Epithelial cell of proximal tubule (primary cell): Measurements from ENCODE around the gene ADAM12. TPM values are rescaled to one million over a fixed set of nuclear protein-coding genes. Genes with fewer than 3 reads are reported as not detected.

Source experiments
- DNase-seq: peaks from one replicate; pipeline ENCODE4 v3.0.0-alpha.2; 2011; ENCODE audit warnings: low read depth
- H3K4me3 ChIP-seq: 2 replicates; pipeline ENCODE4 v1.5.1; 2011; ENCODE audit warnings: low read depth, mild to moderate bottlenecking, low read length
- CTCF ChIP-seq: conservative IDR thresholded peaks from 2 replicates; pipeline ENCODE4 v1.5.1; 2012; ENCODE audit warnings: low read depth, mild to moderate bottlenecking, low read length
- total RNA-seq: library from RNA; depleted of rRNA; stranded (reverse); fragments of >200 nt; gene quantifications from 2 replicates; pipeline ENCODE4 v1.2.3, GENCODE V29; 2015

The ADAM12 gene
- total RNA-seq, 1 donor from 2014 or later = 3.2 TPM

GRCh38 chr10:126286256-126286780, 102.0 kb downstream of the ADAM12 start:
- no peak for TF ChIP-seq CTCF
- H3K4me3 ChIP-seq = no peak overlapping the region

DNA sequence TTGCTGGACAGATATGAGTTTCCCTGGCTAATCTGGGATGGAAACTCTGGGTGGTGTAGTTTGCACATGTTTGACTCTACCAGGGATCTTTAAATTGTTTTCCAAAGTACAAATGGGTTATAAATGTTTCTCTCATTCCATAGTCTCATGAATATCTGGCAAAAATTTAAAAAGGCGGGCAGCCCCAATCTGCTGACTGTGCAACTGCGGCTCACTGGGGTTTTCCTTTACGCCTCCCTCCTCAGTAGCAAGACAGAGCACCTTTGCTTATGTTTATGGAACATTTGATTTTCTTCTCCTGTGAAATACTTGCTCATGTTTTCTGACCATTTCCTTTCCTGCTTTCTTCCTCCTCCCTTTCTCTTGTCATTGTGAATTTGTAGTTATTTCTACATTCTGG, 105.0 kb downstream of the ADAM12 start:
- H3K4me3 ChIP-seq = no peak overlapping the region
- no peak for TF ChIP-seq CTCF
- DNase-seq = no peak

More at GRCh38 chr10:126286256-126286780, 102.0 kb downstream of the ADAM12 start:
- no peak for DNase-seq

- DNase-seq = no peak
- TF ChIP-seq CTCF = no peak
- H3K4me3 ChIP-seq = no peak overlapping the region
Measured at GRCh38 chr10:126278851-126279250, 109.4 kb downstream of the ADAM12 start.

GRCh38 chr10:126277181-126277580, 111.1 kb downstream of the ADAM12 start:
- H3K4me3 ChIP-seq = no peak overlapping the region
- no peak for TF ChIP-seq CTCF
- no peak for DNase-seq

GRCh38 chr10:126272526-126272925, 115.8 kb downstream of the ADAM12 start:
- TF ChIP-seq CTCF = no peak
- no peak for DNase-seq
- H3K4me3 ChIP-seq = no peak overlapping the region

DNA sequence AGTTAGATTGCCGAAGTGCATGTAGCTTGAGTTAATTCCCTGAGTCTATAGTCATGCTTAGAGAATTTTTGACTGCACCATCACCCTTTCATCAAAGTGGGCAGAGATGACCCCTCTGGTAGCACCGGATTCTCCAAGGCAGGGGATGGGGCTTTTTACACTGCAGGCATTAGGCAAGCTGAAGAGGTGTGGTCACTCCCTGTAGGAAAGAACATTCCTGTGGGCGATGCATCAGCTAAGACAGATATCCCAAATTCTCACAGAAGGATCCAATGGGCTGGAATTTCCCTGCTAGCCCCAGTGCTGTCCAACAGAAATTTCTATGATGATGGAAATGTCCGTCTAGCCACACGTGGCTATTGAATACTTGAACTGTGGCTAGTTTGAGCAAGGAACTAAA, 118.2 kb downstream of the ADAM12 start:
- no peak overlapping the region for H3K4me3 ChIP-seq
- no peak for TF ChIP-seq CTCF
- DNase-seq = no peak
